A549 (cell line): Measurements from ENCODE around the gene AMPH. TPM values are rescaled to one million over a fixed set of nuclear protein-coding genes. Genes with fewer than 3 reads are reported as not detected.
A peak's percentile ranks its signal among the peaks of the same experiment; 100 is the strongest.

Experiments
- ATAC-seq, 2 experiments: fragments of 200-7000 bp in 1 of 2; fragments of >200 bp in 1 of 2; cut with Nextera tagmentation in 1 of 2; cut with Tn5 transposase in 1 of 2; 3 replicates each; pipeline versions ENCODE4 v1.8.0 to v1.9.1; 2018 to 2020; ENCODE audit warnings: mild to moderate bottlenecking in 1 of 2, moderate library complexity in 1 of 2
- CTCF ChIA-PET: fragments of 300-600 bp; sonication (Branson Sonifier 250); formaldehyde crosslinking; extraction: SDS; loops from one replicate; lab custom pipeline; 2021; ENCODE audit warnings: antibody characterized with exemption, inconsistent platforms; lab: Yijun Ruan, JAX
- POLR2A ChIA-PET: fragments of 350-600 bp; formaldehyde crosslinking; extraction: SDS; loops from one replicate; lab custom pipeline; 2021; ENCODE audit warnings: antibody characterized with exemption, inconsistent platforms; lab: Yijun Ruan, JAX
- DNase-seq, 2 experiments: peaks; one replicate each; pipeline versions ENCODE4 v3.0.0 to v3.0.0-alpha.2; 2011 to 2016; ENCODE audit warnings: low read depth in 1 of 2, low spot score in 1 of 2
- FAIRE-seq: peaks from 2 replicates; lab custom pipeline; 2011; peaks lifted over from hg19 to GRCh38; lab: Jason Lieb, UNC
- H3K27ac ChIP-seq, 2 experiments: fragments of >200 bp; sonication (Bioruptor Twin); formaldehyde crosslinking; 3 replicates each; pipeline ENCODE4 v1.5.1; 2016 to 2017
- H3K4me1 ChIP-seq: fragments of >200 bp; sonication (Bioruptor Twin); formaldehyde crosslinking; 3 replicates; pipeline ENCODE4 v1.6.1; 2016
- H3K4me2 ChIP-seq: fragments of >200 bp; sonication (Bioruptor Twin); formaldehyde crosslinking; 3 replicates; pipeline ENCODE4 v1.6.1; 2016
- H3K4me3 ChIP-seq: fragments of >200 bp; sonication (Bioruptor Twin); formaldehyde crosslinking; 3 replicates; pipeline ENCODE4 v1.5.1; 2016
- H3K9me3 ChIP-seq: fragments of >200 bp; sonication (Bioruptor Twin); formaldehyde crosslinking; 3 replicates; pipeline ENCODE4 v1.6.1; 2016
- CBX8 ChIP-seq: fragments of 200-600 bp; sonication (generic); IDR thresholded peaks from 2 replicates; pipeline ENCODE4 v1.6.1; 2016
- E2F6 ChIP-seq: IDR thresholded peaks from 2 replicates; pipeline ENCODE4 v1.6.1; 2012; ENCODE audit warnings: low read depth, borderline replicate concordance
- EHF ChIP-seq: fragments of 250-450 bp; sonication (Bioruptor Pico); IDR thresholded peaks from 2 replicates; pipeline ENCODE4 v1.5.0; 2020; ENCODE audit warnings: mild to moderate bottlenecking
- EHMT2 ChIP-seq: fragments of 200-600 bp; sonication (generic); IDR thresholded peaks from 2 replicates; pipeline ENCODE4 v1.6.1; 2016; ENCODE audit warnings: antibody characterized with exemption, low read depth, mild to moderate bottlenecking, moderate library complexity
- EP300 ChIP-seq, 2 experiments: fragments of >200 bp; sonication (Bioruptor Twin); formaldehyde crosslinking; IDR thresholded peaks; 2 replicates in 1 of 2; 3 replicates in 1 of 2; pipeline ENCODE4 v1.6.1; 2016 to 2017
- FOSB ChIP-seq: fragments of 250-450 bp; sonication (Bioruptor Pico); IDR thresholded peaks from 2 replicates; pipeline ENCODE4 v1.5.0; 2020; ENCODE audit warnings: mild to moderate bottlenecking, moderate library complexity
- HOXB13 ChIP-seq: fragments of 250-450 bp; sonication (Bioruptor Pico); IDR thresholded peaks from 2 replicates; pipeline ENCODE4 v1.5.0; 2020; ENCODE audit warnings: low read depth, mild to moderate bottlenecking, moderate library complexity
- KDM1A ChIP-seq: fragments of 200-600 bp; sonication (generic); IDR thresholded peaks from 2 replicates; pipeline ENCODE4 v1.6.1; 2016; ENCODE audit warnings: low read depth, mild to moderate bottlenecking
- MAFK ChIP-seq: fragments of 450-650 bp; IDR thresholded peaks from 2 replicates; pipeline ENCODE4 v1.6.1; 2014; ENCODE audit not compliant: partially characterized antibody
- RAD21 ChIP-seq, 2 experiments: fragments of >200 bp in 1 of 2; sonication (Bioruptor Twin) in 1 of 2; formaldehyde crosslinking in 1 of 2; IDR thresholded peaks in 1 of 2; conservative IDR thresholded peaks in 1 of 2; 2 replicates in 1 of 2; 3 replicates in 1 of 2; pipeline ENCODE4 v1.6.1; 2012 to 2018; ENCODE audit warnings: inconsistent platforms in 1 of 2
- RFX5 ChIP-seq: fragments of 450-650 bp; IDR thresholded peaks from 2 replicates; pipeline ENCODE4 v1.7.1; 2014; ENCODE audit warnings: antibody characterized with exemption, mild to moderate bottlenecking, moderate library complexity
- SMC3 ChIP-seq: fragments of >200 bp; sonication (Bioruptor Twin); formaldehyde crosslinking; IDR thresholded peaks from 3 replicates; pipeline ENCODE4 v1.6.1; 2018; ENCODE audit warnings: inconsistent platforms
- WGBS: methylation state at CpG from one replicate; pipeline ENCODE4 v1.1.6; 2017; ENCODE audit errors: missing lambda C conversion rate; 5-methylcytosine and 5-hydroxymethylcytosine counted together
- polyA plus RNA-seq, 4 experiments: library from polyadenylated mRNA; depleted of rRNA in 3 of 4; stranded (reverse); fragments of >200 nt; fragmentation: RNase III in 1 of 4; extraction: RNeasy Plus Mini Kit Qiagen cat#74134 plus additional on column Dnase treatment in 1 of 4; gene quantifications; 2 replicates in 3 of 4; 3 replicates in 1 of 4; pipeline ENCODE4 v1.2.3, GENCODE V29; 2011 to 2017
- TF ChIP-seq, protein P1 (sequence below): fragments of >200 bp; sonication (Bioruptor Twin); formaldehyde crosslinking; IDR thresholded peaks from 3 replicates; pipeline ENCODE4 v1.5.1; 2016
- TF ChIP-seq, protein P2 (sequence below): fragments of 150-350 bp; IDR thresholded peaks from 2 replicates; pipeline ENCODE4 v1.6.1; 2014; ENCODE audit warnings: low read depth, mild to moderate bottlenecking, low read length
- TF ChIP-seq, protein P3 (sequence below): fragments of >200 bp; sonication (Bioruptor Twin); formaldehyde crosslinking; IDR thresholded peaks from 2 replicates; pipeline ENCODE4 v1.6.1; 2016
- TF ChIP-seq, protein P4 (sequence below): fragments of >200 bp; sonication (Bioruptor Twin); formaldehyde crosslinking; IDR thresholded peaks from 3 replicates; pipeline ENCODE4 v1.6.1; 2016

AMPH gene
- polyA plus RNA-seq, 2 of the 4 experiments (the other 2 are of a cell fraction): 0.26 TPM; not detected in 1

- ATAC-seq: 0 out of 6 replicates have a peak, but pooled peaks of 1 of the 2 experiments have one; percentile 32
- H3K27ac ChIP-seq: no peak overlapping the region
Measured at GRCh38 chr7:38374507-38374906, 256.7 kb downstream of the AMPH start.

DNA sequence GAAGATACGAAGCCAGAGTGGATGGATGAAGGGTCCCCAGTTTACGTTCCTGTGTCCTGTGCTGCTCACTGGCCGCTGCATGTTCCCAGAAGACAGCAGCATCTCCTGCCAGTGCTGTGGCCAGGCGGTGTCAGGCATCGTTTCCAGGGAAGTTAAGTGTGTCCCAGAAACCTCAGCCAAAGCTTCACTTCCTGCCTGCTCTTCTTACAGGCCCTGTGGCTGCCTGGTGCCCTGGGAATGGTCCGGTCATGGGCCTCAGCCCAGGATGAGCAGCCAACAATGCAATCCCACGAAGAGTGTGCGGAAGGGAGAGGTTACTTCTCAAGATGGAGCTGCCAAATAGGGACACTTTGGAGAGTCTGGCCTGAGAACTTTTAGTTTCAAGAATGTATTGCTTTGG is 258.0 kb downstream of the AMPH start:
- ChIA-PET CTCF (interaction anchor here (1.1 to 2.2 kb wide), 3 partner anchors 10 to 1138 kb away, joined by 3 to 6 read pairs (median 5); no protein-coding TSS in a partner anchor), POLR2A (no interaction called here)
- Histone ChIP-seq H3K27ac (no peak overlapping the region), H3K4me2 (no peak overlapping the region), H3K4me1 (no peaks in the 10 kb centered on the region), H3K4me3 (no peak overlapping the region), H3K9me3 (no peaks in the 10 kb centered on the region)
- 66% methylated on average over 8 of the region's 8 CpGs for WGBS
- no peak for ATAC-seq
- no peak for DNase-seq
- FAIRE-seq: no peak
- TF ChIP-seq, protein P1, sequence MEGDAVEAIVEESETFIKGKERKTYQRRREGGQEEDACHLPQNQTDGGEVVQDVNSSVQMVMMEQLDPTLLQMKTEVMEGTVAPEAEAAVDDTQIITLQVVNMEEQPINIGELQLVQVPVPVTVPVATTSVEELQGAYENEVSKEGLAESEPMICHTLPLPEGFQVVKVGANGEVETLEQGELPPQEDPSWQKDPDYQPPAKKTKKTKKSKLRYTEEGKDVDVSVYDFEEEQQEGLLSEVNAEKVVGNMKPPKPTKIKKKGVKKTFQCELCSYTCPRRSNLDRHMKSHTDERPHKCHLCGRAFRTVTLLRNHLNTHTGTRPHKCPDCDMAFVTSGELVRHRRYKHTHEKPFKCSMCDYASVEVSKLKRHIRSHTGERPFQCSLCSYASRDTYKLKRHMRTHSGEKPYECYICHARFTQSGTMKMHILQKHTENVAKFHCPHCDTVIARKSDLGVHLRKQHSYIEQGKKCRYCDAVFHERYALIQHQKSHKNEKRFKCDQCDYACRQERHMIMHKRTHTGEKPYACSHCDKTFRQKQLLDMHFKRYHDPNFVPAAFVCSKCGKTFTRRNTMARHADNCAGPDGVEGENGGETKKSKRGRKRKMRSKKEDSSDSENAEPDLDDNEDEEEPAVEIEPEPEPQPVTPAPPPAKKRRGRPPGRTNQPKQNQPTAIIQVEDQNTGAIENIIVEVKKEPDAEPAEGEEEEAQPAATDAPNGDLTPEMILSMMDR: no peak
- TF ChIP-seq RFX5 (no peak), CBX8 (no peak), EHF (no peak), EHMT2 (no peak), RAD21 (conservative IDR thresholded peaks at IDR 0.05 in 1 of 2, IDR thresholded peaks at IDR 0.05 in 1 of 2) (no peak), EP300 (IDR thresholded peaks at IDR 0.05) (no peak), KDM1A (no peak), HOXB13 (CRISPR knock-in tag) (no peak), SMC3 (no peak), E2F6 (no peak), MAFK (no peak)
- TF ChIP-seq, protein P2, sequence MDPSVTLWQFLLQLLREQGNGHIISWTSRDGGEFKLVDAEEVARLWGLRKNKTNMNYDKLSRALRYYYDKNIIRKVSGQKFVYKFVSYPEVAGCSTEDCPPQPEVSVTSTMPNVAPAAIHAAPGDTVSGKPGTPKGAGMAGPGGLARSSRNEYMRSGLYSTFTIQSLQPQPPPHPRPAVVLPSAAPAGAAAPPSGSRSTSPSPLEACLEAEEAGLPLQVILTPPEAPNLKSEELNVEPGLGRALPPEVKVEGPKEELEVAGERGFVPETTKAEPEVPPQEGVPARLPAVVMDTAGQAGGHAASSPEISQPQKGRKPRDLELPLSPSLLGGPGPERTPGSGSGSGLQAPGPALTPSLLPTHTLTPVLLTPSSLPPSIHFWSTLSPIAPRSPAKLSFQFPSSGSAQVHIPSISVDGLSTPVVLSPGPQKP: no peak
- TF ChIP-seq, protein P3, sequence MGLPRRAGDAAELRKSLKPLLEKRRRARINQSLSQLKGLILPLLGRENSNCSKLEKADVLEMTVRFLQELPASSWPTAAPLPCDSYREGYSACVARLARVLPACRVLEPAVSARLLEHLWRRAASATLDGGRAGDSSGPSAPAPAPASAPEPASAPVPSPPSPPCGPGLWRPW: no peak
- TF ChIP-seq, protein P4, sequence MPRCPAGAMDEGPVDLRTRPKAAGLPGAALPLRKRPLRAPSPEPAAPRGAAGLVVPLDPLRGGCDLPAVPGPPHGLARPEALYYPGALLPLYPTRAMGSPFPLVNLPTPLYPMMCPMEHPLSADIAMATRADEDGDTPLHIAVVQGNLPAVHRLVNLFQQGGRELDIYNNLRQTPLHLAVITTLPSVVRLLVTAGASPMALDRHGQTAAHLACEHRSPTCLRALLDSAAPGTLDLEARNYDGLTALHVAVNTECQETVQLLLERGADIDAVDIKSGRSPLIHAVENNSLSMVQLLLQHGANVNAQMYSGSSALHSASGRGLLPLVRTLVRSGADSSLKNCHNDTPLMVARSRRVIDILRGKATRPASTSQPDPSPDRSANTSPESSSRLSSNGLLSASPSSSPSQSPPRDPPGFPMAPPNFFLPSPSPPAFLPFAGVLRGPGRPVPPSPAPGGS: no peak

More at GRCh38 chr7:38374507-38374906, 256.7 kb downstream of the AMPH start:
- POLR2A ChIA-PET: no interaction called here
- Histone ChIP-seq H3K4me2 (no peak overlapping the region), H3K4me1 (no peaks in the 10 kb centered on the region), H3K9me3 (no peaks in the 10 kb centered on the region), H3K4me3 (no peak overlapping the region)
- TF ChIP-seq RAD21 (conservative IDR thresholded peaks at IDR 0.05 in 1 of 2, IDR thresholded peaks at IDR 0.05 in 1 of 2) (peak; percentile 25 to 34; a peak in 3 of 5 replicates), FOSB (no peak)
- TF ChIP-seq, protein P1: peak; percentile 46
- DNase-seq (peak; percentile 39 to 42), FAIRE-seq (no peak)
- 26% methylated on average over 6 of the region's 6 CpGs for WGBS
- CTCF ChIA-PET: interaction anchor here (0.7 to 2.2 kb wide), 12 partner anchors 9 to 1139 kb away, joined by 3 to 6 read pairs (median 4); no protein-coding TSS in a partner anchor
